HEK293 (cell line): Measurements from ENCODE around the gene PLCG1.

ENCODE experiments used
- CTCF ChIA-PET: fragments of 350-600 bp; formaldehyde crosslinking; extraction: SDS; loops from one replicate; lab custom pipeline; 2021; ENCODE audit warnings: antibody characterized with exemption; lab: Yijun Ruan, JAX
- POLR2A ChIA-PET: fragments of 300-600 bp; formaldehyde crosslinking; extraction: SDS; loops from one replicate; lab custom pipeline; 2020; ENCODE audit warnings: antibody characterized with exemption, inconsistent platforms; lab: Yijun Ruan, JAX
- H3K27ac ChIP-seq: fragments of 200-500 bp; sonication (Bioruptor generic); 2 replicates; pipeline ENCODE4 v1.5.1; 2014; ENCODE audit warnings: low read depth, low read length, control low read depth, inconsistent platforms; ENCODE audit errors: extremely low read depth
- H3K36me3 ChIP-seq, 2 experiments: fragments of 200-500 bp in 1 of 2; sonication (Bioruptor generic) in 1 of 2; 1 replicate in 1 of 2; 2 replicates in 1 of 2; pipeline ENCODE4 v1.5.1; 2014 to 2017; ENCODE audit warnings: inconsistent platforms in 2 of 2, low read length in 2 of 2; ENCODE audit not compliant: control insufficient read depth in 2 of 2, insufficient read depth in 1 of 2
- H3K4me1 ChIP-seq: fragments of 200-500 bp; sonication (Bioruptor generic); 2 replicates; pipeline ENCODE4 v1.5.1; 2014; ENCODE audit warnings: mild to moderate bottlenecking, low read length, inconsistent platforms; ENCODE audit not compliant: control insufficient read depth, insufficient read depth
- H3K4me3 ChIP-seq: 2 replicates; pipeline ENCODE4 v1.5.1; 2011; ENCODE audit warnings: low read depth, mild to moderate bottlenecking, control low read depth, low read length, moderate library complexity
- H3K9me3 ChIP-seq: fragments of 200-500 bp; sonication (Bioruptor generic); 2 replicates; pipeline ENCODE4 v1.5.1; 2014; ENCODE audit warnings: low read depth, low read length, inconsistent platforms; ENCODE audit not compliant: control insufficient read depth, insufficient read depth
- INSM2 ChIP-seq: fragments of 450-650 bp; formaldehyde crosslinking; IDR thresholded peaks from 2 replicates; pipeline ENCODE4 v1.5.1; 2016; ENCODE audit warnings: missing biosample characterization, missing genetic modification characterization
- MZF1 ChIP-seq: fragments of 450-650 bp; formaldehyde crosslinking; IDR thresholded peaks from 2 replicates; pipeline ENCODE4 v1.5.1; 2017; ENCODE audit warnings: missing biosample characterization, missing genetic modification characterization, borderline replicate concordance
- SETDB1 ChIP-seq: IDR thresholded peaks from one replicate; pipeline ENCODE4 v1.6.1; 2017; ENCODE audit warnings: mild to moderate bottlenecking, low read length, moderate library complexity, mixed read lengths; ENCODE audit not compliant: insufficient read length
- TCF7L2 ChIP-seq: IDR thresholded peaks from 2 replicates; pipeline ENCODE4 v1.6.1; 2011; ENCODE audit warnings: low read depth, mild to moderate bottlenecking, inconsistent platforms, low read length, moderate library complexity, borderline replicate concordance
- ZBTB1 ChIP-seq: fragments of 450-650 bp; formaldehyde crosslinking; IDR thresholded peaks from 2 replicates; pipeline ENCODE4 v1.5.1; 2016; ENCODE audit warnings: missing biosample characterization, missing genetic modification characterization
- ZFP3 ChIP-seq: fragments of 450-650 bp; formaldehyde crosslinking; IDR thresholded peaks from 2 replicates; pipeline ENCODE4 v1.5.1; 2016; ENCODE audit warnings: low read depth, missing biosample characterization, missing genetic modification characterization
- ZNF112 ChIP-seq: fragments of 450-650 bp; formaldehyde crosslinking; IDR thresholded peaks from 2 replicates; pipeline ENCODE4 v1.5.0; 2017; ENCODE audit warnings: missing biosample characterization, missing genetic modification characterization
- ZNF169 ChIP-seq: fragments of 450-650 bp; formaldehyde crosslinking; IDR thresholded peaks from 2 replicates; pipeline ENCODE4 v1.5.1; 2016; ENCODE audit warnings: missing biosample characterization, missing genetic modification characterization
- ZNF24 ChIP-seq: fragments of 450-650 bp; formaldehyde crosslinking; IDR thresholded peaks from 2 replicates; pipeline ENCODE4 v1.5.1; 2016; ENCODE audit warnings: missing biosample characterization, missing genetic modification characterization
- ZNF366 ChIP-seq: fragments of 450-650 bp; formaldehyde crosslinking; conservative IDR thresholded peaks from 2 replicates; pipeline ENCODE4 v1.5.1; 2016; ENCODE audit warnings: missing biosample characterization, missing genetic modification characterization
- ZNF529 ChIP-seq: fragments of 450-650 bp; formaldehyde crosslinking; IDR thresholded peaks from 2 replicates; pipeline ENCODE4 v1.5.1; 2017; ENCODE audit warnings: missing genetic modification characterization, missing biosample characterization; ENCODE audit not compliant: insufficient replicate concordance
- ZNF530 ChIP-seq: fragments of 450-650 bp; formaldehyde crosslinking; IDR thresholded peaks from 2 replicates; pipeline ENCODE4 v1.5.1; 2016; ENCODE audit warnings: low read depth, missing biosample characterization, missing genetic modification characterization
- ZNF549 ChIP-seq: fragments of 450-650 bp; IDR thresholded peaks from 2 replicates; pipeline ENCODE4 v1.5.1; 2018; ENCODE audit warnings: missing biosample characterization, missing genetic modification characterization, mild to moderate bottlenecking, inconsistent platforms, moderate library complexity
- ZNF561 ChIP-seq: fragments of 450-650 bp; IDR thresholded peaks from 2 replicates; pipeline ENCODE4 v1.5.1; 2018; ENCODE audit warnings: missing biosample characterization, missing genetic modification characterization, borderline replicate concordance
- ZNF830 ChIP-seq: fragments of 450-650 bp; IDR thresholded peaks from 2 replicates; pipeline ENCODE4 v1.5.0; 2018; ENCODE audit warnings: missing biosample characterization, missing genetic modification characterization, low read depth, mild to moderate bottlenecking, moderate library complexity
- TF ChIP-seq, protein P1 (sequence below): fragments of 450-650 bp; formaldehyde crosslinking; IDR thresholded peaks from 2 replicates; pipeline ENCODE4 v1.5.1; 2016; ENCODE audit warnings: missing biosample characterization, missing genetic modification characterization
- TF ChIP-seq, protein P2 (sequence below): fragments of 450-650 bp; formaldehyde crosslinking; IDR thresholded peaks from 2 replicates; pipeline ENCODE4 v1.5.1; 2016; ENCODE audit warnings: missing biosample characterization, missing genetic modification characterization

PLCG1 gene

GRCh38 chr20:41183391-41183790 is 46.0 kb downstream of the PLCG1 start:
- Histone ChIP-seq H3K9me3 (no peaks in the 10 kb centered on the region), H3K27ac (no peak overlapping the region), H3K36me3 (peaks cover 0 to 35% of the 10 kb centered on the region in 2 experiments; a peak in 1 of 3 replicates), H3K4me3 (no peak overlapping the region), H3K4me1 (no peaks in the 10 kb centered on the region)
- POLR2A ChIA-PET: no interaction called here
- CTCF ChIA-PET: interaction anchor here (2.6 kb wide), 1 partner anchor 11 kb away, joined by 13 read pairs; no protein-coding TSS in a partner anchor
- TF ChIP-seq ZNF112 (tag by site-specific recombination) (no peak), ZNF366 (no peak), ZNF830 (tag by site-specific recombination) (no peak), SETDB1 (no peak), ZNF529 (tag by site-specific recombination) (no peak), ZNF530 (tag by site-specific recombination) (no peak), ZNF549 (tag by site-specific recombination) (no peak), ZNF169 (no peak), ZFP3 (tag by site-specific recombination) (no peak), MZF1 (tag by site-specific recombination) (no peak)
- TF ChIP-seq, protein P1, sequence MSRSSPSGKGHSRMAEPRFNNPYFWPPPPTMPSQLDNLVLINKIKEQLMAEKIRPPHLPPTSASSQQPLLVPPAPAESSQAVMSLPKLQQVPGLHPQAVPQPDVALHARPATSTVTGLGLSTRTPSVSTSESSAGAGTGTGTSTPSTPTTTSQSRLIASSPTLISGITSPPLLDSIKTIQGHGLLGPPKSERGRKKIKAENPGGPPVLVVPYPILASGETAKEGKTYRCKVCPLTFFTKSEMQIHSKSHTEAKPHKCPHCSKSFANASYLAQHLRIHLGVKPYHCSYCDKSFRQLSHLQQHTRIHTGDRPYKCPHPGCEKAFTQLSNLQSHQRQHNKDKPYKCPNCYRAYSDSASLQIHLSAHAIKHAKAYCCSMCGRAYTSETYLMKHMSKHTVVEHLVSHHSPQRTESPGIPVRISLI (tag by site-specific recombination): no peak
- TF ChIP-seq, protein P2, sequence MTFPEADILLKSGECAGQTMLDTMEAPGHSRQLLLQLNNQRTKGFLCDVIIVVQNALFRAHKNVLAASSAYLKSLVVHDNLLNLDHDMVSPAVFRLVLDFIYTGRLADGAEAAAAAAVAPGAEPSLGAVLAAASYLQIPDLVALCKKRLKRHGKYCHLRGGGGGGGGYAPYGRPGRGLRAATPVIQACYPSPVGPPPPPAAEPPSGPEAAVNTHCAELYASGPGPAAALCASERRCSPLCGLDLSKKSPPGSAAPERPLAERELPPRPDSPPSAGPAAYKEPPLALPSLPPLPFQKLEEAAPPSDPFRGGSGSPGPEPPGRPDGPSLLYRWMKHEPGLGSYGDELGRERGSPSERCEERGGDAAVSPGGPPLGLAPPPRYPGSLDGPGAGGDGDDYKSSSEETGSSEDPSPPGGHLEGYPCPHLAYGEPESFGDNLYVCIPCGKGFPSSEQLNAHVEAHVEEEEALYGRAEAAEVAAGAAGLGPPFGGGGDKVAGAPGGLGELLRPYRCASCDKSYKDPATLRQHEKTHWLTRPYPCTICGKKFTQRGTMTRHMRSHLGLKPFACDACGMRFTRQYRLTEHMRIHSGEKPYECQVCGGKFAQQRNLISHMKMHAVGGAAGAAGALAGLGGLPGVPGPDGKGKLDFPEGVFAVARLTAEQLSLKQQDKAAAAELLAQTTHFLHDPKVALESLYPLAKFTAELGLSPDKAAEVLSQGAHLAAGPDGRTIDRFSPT: no peak

- TF ChIP-seq TCF7L2 (no peak), ZNF24 (tag by site-specific recombination) (no peak), ZNF561 (tag by site-specific recombination) (no peak), INSM2 (tag by site-specific recombination) (no peak), ZBTB1 (tag by site-specific recombination) (no peak)
- TF ChIP-seq, all 188 proteins: peak for 0
- CTCF ChIA-PET: interaction anchor here (1.4 to 2.6 kb wide), 2 partner anchors 11 to 157 kb away, joined by 5 to 13 read pairs; partner anchors contain the start of gene LPIN3
- POLR2A ChIA-PET: no interaction called here
These were observed 46.5 kb downstream of the PLCG1 start for GRCh38 chr20:41183831-41184230.

More at GRCh38 chr20:41183831-41184230, 46.5 kb downstream of the PLCG1 start:
- Histone ChIP-seq H3K9me3 (no peaks in the 10 kb centered on the region), H3K4me3 (no peak overlapping the region), H3K27ac (no peak overlapping the region), H3K36me3 (peaks cover 0 to 30% of the 10 kb centered on the region in 2 experiments; a peak in 1 of 3 replicates), H3K4me1 (no peaks in the 10 kb centered on the region)
